IMR-90 (cell line): ENCODE data around the gene TST. TPM values are rescaled to one million over a fixed set of nuclear protein-coding genes. Genes with fewer than 3 reads are reported as not detected.

Source experiments
- microRNA-seq, 2 experiments: library from miRNA; stranded (forward) in 1 of 2; unstranded in 1 of 2; fragments of 10-50 nt in 1 of 2; fragments of <30 nt in 1 of 2; gene quantifications in 1 of 2; microRNA quantifications in 1 of 2; one replicate each; pipeline versions ENCODE3 to v1.1.0; 2013 to 2020; ENCODE audit not compliant: insufficient read depth in 1 of 2, insufficient read length in 1 of 2, unreplicated experiment in 1 of 2
- polyA plus RNA-seq, 3 experiments: library from polyadenylated mRNA; depleted of rRNA; stranded (reverse); fragments of >200 nt; gene quantifications; 2 replicates each; pipeline ENCODE4 v1.2.3, GENCODE V29; 2012; ENCODE audit warnings: low replicate concordance in 1 of 3
- small RNA-seq, 5 experiments: library from RNA; depleted of rRNA; stranded (forward); fragments of <200 nt; gene quantifications; one replicate each; pipeline ENCODE3, GENCODE V24; 2012
- total RNA-seq: library from RNA; depleted of rRNA; stranded (reverse); fragments of >200 nt; gene quantifications from 2 replicates; pipeline ENCODE4 v1.2.3, GENCODE V29; 2012; rRNA removed

TST gene
- total and polyA plus RNA-seq, 2 of the 4 experiments (the other 2 are of a cell fraction): 31.7 to 37.7 TPM

Small RNA genes lying within 50 kb of the gene (microRNA-seq; reads per million reads assigned to microRNA genes)
- not detected for gene RF00019 (ENCODE audit: insufficient read depth, insufficient read length)

Small RNA genes lying within 50 kb of the gene (small RNA-seq; reads per million reads assigned to genes)
- gene RF00019: 0 reads per million in 5 experiments

Other genes starting within 250 kb of the TST start
- gene IFT27, start 243.3 kb downstream of the TST start, total RNA-seq: 14.5 and 18.3 TPM in 2 replicates
- gene IFT27, start 243.3 kb downstream of the TST start, polyA plus RNA-seq (2012; rRNA removed): 26.9 and 27.0 TPM in 2 replicates
- gene PVALB, start 202.4 kb downstream of the TST start, total RNA-seq: not detected in 2 replicates
- gene PVALB, start 202.4 kb downstream of the TST start, polyA plus RNA-seq (2012; rRNA removed): not detected in 2 replicates
- not detected in 2 replicates for gene NCF4, start 158.4 kb downstream of the TST start, total RNA-seq
- not detected in 2 replicates for gene NCF4, start 158.4 kb downstream of the TST start, polyA plus RNA-seq (2012; rRNA removed)
- gene CSF2RB, start 105.8 kb downstream of the TST start, total RNA-seq: not detected in 2 replicates
- gene CSF2RB, start 105.8 kb downstream of the TST start, polyA plus RNA-seq (2012; rRNA removed): not detected in 2 replicates
- gene MPST, start 295 bp upstream of the TST start, total RNA-seq: 19.2 and 22.5 TPM in 2 replicates
- 43.0 and 60.2 TPM in 2 replicates for gene MPST, start 295 bp upstream of the TST start, polyA plus RNA-seq (2012; rRNA removed)
- gene KCTD17, start 32.3 kb upstream of the TST start, total RNA-seq: 28.3 and 29.2 TPM in 2 replicates
- 37.3 and 37.8 TPM in 2 replicates for gene KCTD17, start 32.3 kb upstream of the TST start, polyA plus RNA-seq (2012; rRNA removed)
- gene TMPRSS6, start 90.3 kb upstream of the TST start, total RNA-seq: not detected in 2 replicates
- not detected in 2 replicates for gene TMPRSS6, start 90.3 kb upstream of the TST start, polyA plus RNA-seq (2012; rRNA removed)
- not detected in 2 replicates for gene IL2RB, start 130.5 kb upstream of the TST start, total RNA-seq
- gene IL2RB, start 130.5 kb upstream of the TST start, polyA plus RNA-seq (2012; rRNA removed): 1.0 and 1.2 TPM in 2 replicates
- gene C1QTNF6, start 168.8 kb upstream of the TST start, total RNA-seq: 1.1 TPM in 2 replicates
- 10.0 and 10.9 TPM in 2 replicates for gene C1QTNF6, start 168.8 kb upstream of the TST start, polyA plus RNA-seq (2012; rRNA removed)
- under 0.01 TPM in 2 replicates for gene SSTR3, start 193.0 kb upstream of the TST start, total RNA-seq
- 0.07 TPM in 2 replicates for gene SSTR3, start 193.0 kb upstream of the TST start, polyA plus RNA-seq (2012; rRNA removed)
- gene RAC2, start 224.8 kb upstream of the TST start, total RNA-seq: 10.0 and 11.1 TPM in 2 replicates
- 72.3 and 77.1 TPM in 2 replicates for gene RAC2, start 224.8 kb upstream of the TST start, polyA plus RNA-seq (2012; rRNA removed)